NCI-H82 treated with DMSO at 0.1 percent for 48 hours (cell line): ENCODE data around the gene RAD51AP2.
A peak's percentile ranks its signal among the peaks of the same experiment; 100 is the strongest.
"Not testable (repeated sequence)": the region's sequence is repeated elsewhere in the genome, so short reads cannot be mapped to it uniquely, and the experiment has no call there.

Source experiments
- DNase-seq: peaks from one replicate; lab custom pipeline; 2025; ENCODE audit not compliant: unreplicated experiment; lab: John Stamatoyannopoulos, UW

The RAD51AP2 gene

GRCh38 chr2:17518212-17519154 lies at the start of gene RAD51AP2:
RAD51AP2 (minus strand) TSS chr2:17518440; CDS start chr2:17518415, 25 bp downstream.
- peak; percentile 82 for DNase-seq

DNA sequence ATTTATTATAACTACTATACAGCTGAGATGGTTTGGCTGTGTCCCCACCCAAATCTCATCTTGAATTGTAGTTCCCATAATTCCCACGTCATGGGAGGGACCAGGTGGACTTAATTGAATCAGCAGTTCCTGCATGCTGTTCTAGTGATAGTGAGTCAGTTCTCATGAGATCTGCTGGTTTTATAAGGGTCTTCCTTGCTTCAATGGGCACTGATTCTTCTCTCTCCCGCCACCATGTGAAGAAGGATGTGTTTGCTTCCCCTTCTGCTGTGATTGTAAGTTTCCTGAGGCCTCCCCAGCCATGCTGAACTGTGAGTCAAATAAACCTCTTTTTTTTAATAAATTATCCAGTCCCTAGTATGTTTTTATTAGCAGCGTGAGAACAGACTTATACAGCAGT lies 47.5 kb upstream of the RAD51AP2 start:
- not testable (repeated sequence) for DNase-seq

GRCh38 chr2:17558878-17559277 lies 40.6 kb upstream of the RAD51AP2 start:
- no peak for DNase-seq

DNA sequence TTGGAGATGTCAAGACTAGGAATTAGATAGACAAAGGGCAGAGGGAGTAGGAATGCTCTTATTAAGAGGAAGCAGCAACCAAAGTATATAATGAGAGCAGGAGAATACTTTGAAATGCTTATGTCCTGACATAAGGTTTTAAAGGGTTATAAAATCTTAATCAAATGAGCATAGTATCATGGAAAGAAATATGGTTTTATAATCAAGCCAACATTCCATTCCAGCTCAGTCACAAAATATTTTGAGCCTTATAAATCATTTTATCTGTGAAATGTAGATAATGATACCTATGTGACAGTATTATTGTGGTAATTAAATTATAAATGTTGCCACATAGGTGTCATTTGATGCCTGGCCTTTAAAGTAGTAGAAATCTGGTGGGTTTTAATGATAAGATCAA lies 39.8 kb upstream of the RAD51AP2 start:
- no peak for DNase-seq

GRCh38 chr2:17557596-17557995 lies 39.4 kb upstream of the RAD51AP2 start:
- no peak for DNase-seq

DNA sequence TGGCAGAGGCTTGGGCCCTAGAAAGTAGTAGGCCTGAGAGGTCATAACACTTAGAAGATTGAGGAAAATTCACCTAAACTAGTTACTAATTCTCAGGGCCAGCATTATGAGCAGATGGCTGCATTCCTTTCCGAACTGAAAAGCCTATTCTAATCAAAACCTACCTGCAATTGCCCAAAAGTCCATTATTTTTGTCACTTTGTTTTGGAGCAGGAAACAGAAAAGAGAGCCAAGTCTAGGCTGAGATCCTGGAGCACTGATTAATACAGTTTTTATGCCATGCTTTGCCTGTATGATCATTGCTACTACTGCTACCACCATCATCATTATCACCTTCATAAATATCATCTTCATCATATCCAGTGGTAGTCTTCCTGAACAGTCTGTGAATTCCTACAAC lies 36.9 kb upstream of the RAD51AP2 start:
- DNase-seq = no peak

DNA sequence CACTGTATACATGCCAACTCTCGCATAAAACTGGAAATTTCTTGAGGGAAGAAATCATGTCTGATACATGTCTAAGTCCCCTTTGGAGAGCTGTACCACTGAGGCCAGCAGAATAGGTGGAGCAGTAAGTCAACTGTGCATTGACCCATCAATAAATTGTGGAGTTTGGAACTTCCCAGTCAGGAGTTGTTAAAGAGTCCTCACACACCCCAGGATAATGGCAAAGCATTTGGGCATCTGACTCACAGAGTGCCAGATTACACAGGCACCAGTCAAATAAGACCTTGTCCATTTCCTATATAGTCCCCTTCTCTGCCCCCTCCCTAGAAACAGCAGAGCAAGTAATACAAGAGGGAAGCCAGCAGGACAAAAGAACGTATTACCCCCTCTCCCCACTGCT lies 32.7 kb upstream of the RAD51AP2 start:
- DNase-seq = no peak

GRCh38 chr2:17547737-17548136 lies 29.5 kb upstream of the RAD51AP2 start:
- no peak for DNase-seq

DNA sequence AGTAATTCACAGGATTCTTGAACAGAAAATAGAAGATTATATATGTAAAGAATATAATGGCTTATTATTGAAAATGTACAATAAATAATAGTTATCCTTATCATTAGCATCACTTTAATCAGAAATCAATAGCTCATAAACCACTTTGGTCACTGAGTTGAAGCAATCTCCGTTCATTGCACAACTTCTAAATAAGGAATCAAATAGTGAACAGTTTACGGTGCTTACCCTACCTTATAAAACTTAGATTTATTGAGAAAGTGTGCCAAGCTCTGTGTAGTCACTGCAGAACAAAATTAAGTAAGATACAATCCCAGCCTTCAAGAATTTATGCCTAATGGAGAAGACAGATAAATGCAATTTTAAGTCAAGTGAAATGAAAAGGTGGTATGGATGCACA lies 29.0 kb upstream of the RAD51AP2 start:
- no peak for DNase-seq

DNA sequence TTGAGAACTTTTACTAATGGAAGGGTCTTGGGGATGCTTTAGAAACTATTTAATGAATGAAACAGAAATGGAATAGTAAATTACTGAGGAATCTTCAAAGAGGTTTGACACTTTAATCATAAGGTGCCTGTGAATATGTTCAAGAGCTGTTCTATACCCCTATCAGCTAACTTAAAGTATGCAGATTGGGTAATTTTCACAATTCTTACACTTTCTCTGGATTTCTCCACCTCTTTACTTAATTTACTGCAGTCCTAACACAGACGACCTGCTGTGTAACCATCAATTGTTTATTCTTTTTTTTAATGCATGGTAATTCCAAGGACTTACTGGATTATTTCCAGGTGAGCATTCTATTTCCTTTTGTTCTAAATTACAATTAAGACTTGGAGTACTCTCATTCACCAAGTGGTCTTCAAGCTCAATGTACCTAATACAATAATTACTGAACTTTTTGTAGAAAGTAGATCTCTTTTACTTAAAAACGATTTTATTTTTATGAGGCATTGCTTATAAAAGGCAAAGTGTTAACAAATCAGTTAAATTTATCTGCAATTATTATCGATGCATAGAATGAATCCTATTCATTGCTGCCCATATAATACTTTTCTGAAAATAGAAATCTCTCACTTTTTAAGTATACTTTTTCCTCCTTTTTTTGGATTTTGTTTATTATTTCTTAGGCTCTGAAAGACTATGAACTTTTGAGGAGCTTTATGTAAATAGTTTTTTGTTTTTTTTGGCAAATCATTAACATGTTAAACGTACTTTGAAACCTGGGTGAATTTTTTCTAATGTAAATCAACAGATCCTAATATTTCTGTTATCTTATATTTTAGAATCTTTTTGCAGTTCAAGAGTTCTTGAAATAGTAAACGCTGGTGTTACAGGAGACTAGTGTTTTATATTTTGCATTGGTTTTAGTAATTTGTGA lies 27.7 kb upstream of the RAD51AP2 start:
- no peak for DNase-seq

DNA sequence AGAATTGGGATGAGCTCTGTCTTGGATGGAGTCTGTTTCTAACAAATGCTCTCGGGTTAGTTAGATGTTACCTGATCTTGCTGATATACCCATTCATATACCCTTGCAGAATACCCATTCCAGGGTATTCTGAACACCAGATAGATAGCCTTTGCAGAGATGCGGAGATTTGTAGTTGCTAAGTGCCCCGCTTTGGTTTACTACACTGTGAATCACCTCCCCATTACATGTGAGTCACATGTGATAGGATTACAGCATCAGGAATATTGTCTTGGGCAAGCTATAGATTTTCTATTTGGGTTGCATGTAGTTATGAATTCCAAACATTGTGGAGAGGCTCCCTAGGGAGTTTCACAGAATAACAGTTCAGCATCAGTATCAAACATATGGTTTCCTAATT lies 26.0 kb upstream of the RAD51AP2 start:
- no peak for DNase-seq

- no peak for DNase-seq
Observed at GRCh38 chr2:17543848-17544247, 25.6 kb upstream of the RAD51AP2 start.

GRCh38 chr2:17543131-17543660 lies 25.0 kb upstream of the RAD51AP2 start:
- no peak for DNase-seq

DNA sequence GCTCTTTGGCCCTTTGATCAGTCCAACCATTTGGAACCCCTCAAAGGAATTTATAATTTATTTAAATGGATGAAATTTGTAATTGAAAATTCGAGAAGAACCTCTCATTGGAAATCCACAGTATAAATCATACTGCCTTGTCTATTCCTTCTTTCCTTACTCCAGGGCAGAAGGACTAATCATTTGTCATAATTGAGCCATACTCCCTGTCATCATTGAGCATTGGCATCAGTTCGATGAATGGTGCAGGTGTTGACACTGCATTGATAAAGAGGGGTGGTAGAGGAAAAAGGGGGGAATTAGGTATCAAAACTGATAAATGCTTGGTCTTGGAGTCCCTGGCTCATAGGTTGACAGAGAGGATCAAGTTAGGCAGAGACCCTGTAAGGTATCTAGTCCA lies 24.2 kb upstream of the RAD51AP2 start:
- no peak for DNase-seq

DNA sequence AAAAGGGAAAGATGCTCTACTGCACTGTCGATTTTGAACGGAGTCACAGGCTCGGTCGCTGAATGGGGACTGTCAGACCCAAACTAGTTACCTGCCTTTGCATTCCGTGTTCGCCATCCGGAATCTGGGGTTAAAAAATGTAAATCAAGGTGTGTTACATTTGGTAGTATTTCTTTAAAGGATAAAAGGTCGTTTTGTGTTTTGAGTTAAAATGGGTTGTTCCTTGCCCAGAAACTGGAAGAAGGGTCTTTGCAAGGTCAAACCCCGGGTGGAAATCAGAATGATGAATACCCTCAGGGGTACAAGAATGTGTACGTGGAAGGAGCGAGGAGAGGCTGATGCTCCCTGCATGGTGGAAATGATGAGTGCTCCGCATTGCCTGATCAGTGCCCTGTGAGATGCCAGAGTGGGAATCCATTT lies 23.3 kb upstream of the RAD51AP2 start:
- no peak for DNase-seq

GRCh38 chr2:17540813-17541530 lies 22.7 kb upstream of the RAD51AP2 start:
- DNase-seq = no peak

DNA sequence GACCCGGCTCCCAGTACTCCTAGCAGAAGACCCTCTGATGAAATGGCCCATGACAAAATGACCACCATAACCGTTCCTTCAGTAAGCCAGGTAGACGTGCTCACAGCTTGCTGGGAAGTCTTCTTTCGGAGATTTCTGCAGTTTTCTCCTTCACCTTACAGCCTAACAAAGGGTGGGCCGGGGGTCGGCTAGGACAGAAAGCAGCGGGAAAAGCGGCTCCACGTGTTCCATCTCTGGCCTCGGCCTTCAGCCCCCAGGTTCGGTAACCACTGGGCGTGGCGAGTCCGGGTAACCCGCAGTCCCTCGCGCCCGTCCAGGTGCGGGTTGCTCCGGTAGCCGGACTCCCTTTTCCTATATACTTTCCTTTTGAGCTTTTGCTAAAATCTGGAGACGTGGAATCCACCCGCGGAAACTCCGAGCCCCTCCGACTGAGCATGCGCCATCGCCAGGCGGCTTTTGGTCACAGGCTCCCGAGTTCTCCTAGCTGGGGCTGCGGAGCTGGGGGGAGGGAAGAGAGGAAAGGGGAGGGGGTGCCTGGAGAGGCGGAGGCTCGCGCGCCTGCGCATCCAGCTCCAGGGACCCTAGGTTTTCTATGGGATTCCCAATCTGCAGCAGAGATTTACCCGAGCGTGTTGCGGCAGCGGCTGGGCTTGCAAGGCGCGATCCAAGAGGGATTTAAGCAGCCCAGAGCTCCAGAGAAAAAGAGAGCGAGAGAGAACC lies 22.0 kb upstream of the RAD51AP2 start, which contains the start of gene VSNL1:
Gene VSNL1 (plus strand): TSS at position 604 of the 720 bp plus-strand sequence. CDS start 51,379 bp downstream, outside the sequence.
- DNase-seq = peak; percentile 83

DNA sequence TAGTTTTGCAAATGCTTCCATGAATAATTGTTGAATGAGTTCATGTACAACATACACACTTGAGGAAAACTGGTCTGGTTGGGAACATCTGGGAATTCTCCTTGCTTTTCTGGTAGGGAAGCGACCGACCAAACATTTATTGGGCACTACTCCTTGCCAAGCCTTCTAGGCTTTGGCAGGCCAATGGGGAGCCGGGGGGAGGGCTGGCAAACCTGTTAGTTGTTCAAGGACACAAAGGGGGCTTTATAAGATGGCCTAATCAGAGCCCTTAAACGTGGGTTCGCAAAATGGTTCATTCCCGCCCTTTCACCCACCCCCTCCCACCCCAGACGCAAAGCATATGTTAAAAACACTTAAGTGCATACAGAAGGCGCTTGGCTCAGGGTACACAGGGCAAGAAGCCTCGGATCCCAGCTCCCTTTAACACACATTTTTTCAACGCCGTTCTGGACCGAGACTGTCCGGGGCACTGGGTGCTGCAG lies 21.4 kb upstream of the RAD51AP2 start:
- no peak for DNase-seq

GRCh38 chr2:17538844-17539554 lies 20.8 kb upstream of the RAD51AP2 start:
- DNase-seq = peak; percentile 30
